WTC11 (cell line): ENCODE measurements around the gene MACROD2. TPM values are rescaled to one million over a fixed set of nuclear protein-coding genes. Genes with fewer than 3 reads are reported as not detected.

Experiments used
- ATAC-seq: fragments of 200-7000 bp; cut with Tn5 transposase; 2 replicates; pipeline ENCODE4 v1.10.0; 2021; ENCODE audit warnings: mild to moderate bottlenecking, moderate library complexity
- CTCF ChIA-PET: fragments of 300-600 bp; sonication (Branson Sonifier 250); formaldehyde crosslinking; loops from one replicate; lab custom pipeline; 2021; ENCODE audit warnings: antibody characterized with exemption; lab: Charles Lee
- POLR2A ChIA-PET: fragments of 350-600 bp; sonication (Branson Sonifier 250); formaldehyde crosslinking; loops from one replicate; lab custom pipeline; 2021; ENCODE audit warnings: antibody characterized with exemption; lab: Charles Lee
- DNase-seq: peaks from one replicate; pipeline ENCODE4 v3.0.0; 2021; ENCODE audit warnings: low spot score
- H3K27ac Mint-ChIP-seq: 2 replicates; pipeline ENCODE4 v1.8.0; 2021; ENCODE audit warnings: mixed read lengths
- H3K27me3 Mint-ChIP-seq: 2 replicates; pipeline ENCODE4 v1.8.0; 2021; ENCODE audit warnings: low read depth, mild to moderate bottlenecking, moderate library complexity, mixed read lengths
- H3K36me3 Mint-ChIP-seq: 2 replicates; pipeline ENCODE4 v1.8.0; 2021; ENCODE audit warnings: mixed read lengths
- H3K4me1 Mint-ChIP-seq: 2 replicates; pipeline ENCODE4 v1.8.0; 2022; ENCODE audit warnings: mixed read lengths
- H3K4me3 Mint-ChIP-seq: 2 replicates; pipeline ENCODE4 v1.8.0; 2021; ENCODE audit warnings: mild to moderate bottlenecking, moderate library complexity, mixed read lengths
- H3K9me3 Mint-ChIP-seq: 2 replicates; pipeline ENCODE4 v1.8.0; 2021; ENCODE audit warnings: mixed read lengths
- JUN ChIP-seq: sonication (generic); formaldehyde crosslinking; IDR thresholded peaks from 2 replicates; pipeline ENCODE4 v1.8.0; 2023; ENCODE audit warnings: mild to moderate bottlenecking, missing genetic modification reagents
- MXD4 ChIP-seq: fragments of 250-450 bp; sonication (Bioruptor Pico); IDR thresholded peaks from 2 replicates; pipeline ENCODE4 v1.8.0; 2021; ENCODE audit warnings: mild to moderate bottlenecking, moderate library complexity, borderline replicate concordance
- NR3C1 ChIP-seq: sonication (generic); formaldehyde crosslinking; conservative IDR thresholded peaks from 2 replicates; pipeline ENCODE4 v1.8.1; 2023; ENCODE audit warnings: low read depth, mild to moderate bottlenecking, missing genetic modification reagents
- TEAD1 ChIP-seq: sonication (generic); formaldehyde crosslinking; IDR thresholded peaks from 2 replicates; pipeline ENCODE4 v1.8.0; 2022; ENCODE audit warnings: mild to moderate bottlenecking, missing genetic modification reagents
- TP53 ChIP-seq: sonication (generic); formaldehyde crosslinking; IDR thresholded peaks from 2 replicates; pipeline ENCODE4 v1.8.1; 2023; ENCODE audit warnings: mild to moderate bottlenecking, missing genetic modification reagents
- ZNF138 ChIP-seq: sonication (generic); formaldehyde crosslinking; conservative IDR thresholded peaks from 2 replicates; pipeline ENCODE4 v1.8.1; 2022; ENCODE audit warnings: mild to moderate bottlenecking, moderate library complexity, missing genetic modification reagents
- ZNF416 ChIP-seq: fragments of 250-450 bp; sonication (Bioruptor Pico); IDR thresholded peaks from 2 replicates; pipeline ENCODE4 v1.9.0; 2021; ENCODE audit warnings: mild to moderate bottlenecking, inconsistent platforms
- ZNF423 ChIP-seq: fragments of 250-450 bp; sonication (Bioruptor Pico); IDR thresholded peaks from 2 replicates; pipeline ENCODE4 v2.1.2; 2022; ENCODE audit warnings: mild to moderate bottlenecking, moderate library complexity
- total RNA-seq: library from RNA; stranded (reverse); gene quantifications from 3 replicates; pipeline ENCODE4 v1.2.3, GENCODE V29; 2021
- TF ChIP-seq, protein P1 (sequence below): sonication (generic); formaldehyde crosslinking; conservative IDR thresholded peaks from 2 replicates; pipeline ENCODE4 v1.8.1; 2023; ENCODE audit warnings: mild to moderate bottlenecking, low read depth, missing genetic modification reagents, moderate library complexity
- TF ChIP-seq, protein P2 (sequence below): fragments of 250-450 bp; sonication (Bioruptor Pico); IDR thresholded peaks from 2 replicates; pipeline ENCODE4 v1.8.0; 2021; ENCODE audit warnings: mild to moderate bottlenecking
- TF ChIP-seq, protein P3 (sequence below): fragments of 250-450 bp; sonication (Bioruptor Pico); conservative IDR thresholded peaks from 2 replicates; pipeline ENCODE4 v1.9.0; 2021; ENCODE audit warnings: mild to moderate bottlenecking
- TF ChIP-seq, protein P4 (sequence below): sonication (generic); formaldehyde crosslinking; IDR thresholded peaks from 2 replicates; pipeline ENCODE4 v1.8.1; 2022; ENCODE audit warnings: low read depth, mild to moderate bottlenecking, moderate library complexity, missing genetic modification reagents, borderline replicate concordance
- TF ChIP-seq, protein P5 (sequence below): sonication (generic); formaldehyde crosslinking; IDR thresholded peaks from 2 replicates; pipeline ENCODE4 v1.8.1; 2022; ENCODE audit warnings: mild to moderate bottlenecking, missing genetic modification reagents, moderate library complexity, borderline replicate concordance
- TF ChIP-seq, protein P6 (sequence below): fragments of 250-450 bp; sonication (Bioruptor Pico); IDR thresholded peaks from 2 replicates; pipeline ENCODE4 v1.9.0; 2021; ENCODE audit warnings: mild to moderate bottlenecking, borderline replicate concordance
- TF ChIP-seq, protein P7 (sequence below): sonication (generic); formaldehyde crosslinking; IDR thresholded peaks from 2 replicates; pipeline ENCODE4 v1.8.1; 2023; ENCODE audit warnings: mild to moderate bottlenecking, missing genetic modification reagents
- TF ChIP-seq, protein P8 (sequence below): sonication (generic); formaldehyde crosslinking; IDR thresholded peaks from 2 replicates; pipeline ENCODE4 v1.8.1; 2023; ENCODE audit warnings: mild to moderate bottlenecking, missing genetic modification reagents, moderate library complexity
- TF ChIP-seq, protein P9 (sequence below): fragments of 250-450 bp; sonication (Bioruptor Pico); IDR thresholded peaks from 2 replicates; pipeline ENCODE4 v1.9.0; 2021; ENCODE audit warnings: mild to moderate bottlenecking

MACROD2 gene
- total RNA-seq, 1 experiment from 2014 or later = 4.1 TPM

DNA sequence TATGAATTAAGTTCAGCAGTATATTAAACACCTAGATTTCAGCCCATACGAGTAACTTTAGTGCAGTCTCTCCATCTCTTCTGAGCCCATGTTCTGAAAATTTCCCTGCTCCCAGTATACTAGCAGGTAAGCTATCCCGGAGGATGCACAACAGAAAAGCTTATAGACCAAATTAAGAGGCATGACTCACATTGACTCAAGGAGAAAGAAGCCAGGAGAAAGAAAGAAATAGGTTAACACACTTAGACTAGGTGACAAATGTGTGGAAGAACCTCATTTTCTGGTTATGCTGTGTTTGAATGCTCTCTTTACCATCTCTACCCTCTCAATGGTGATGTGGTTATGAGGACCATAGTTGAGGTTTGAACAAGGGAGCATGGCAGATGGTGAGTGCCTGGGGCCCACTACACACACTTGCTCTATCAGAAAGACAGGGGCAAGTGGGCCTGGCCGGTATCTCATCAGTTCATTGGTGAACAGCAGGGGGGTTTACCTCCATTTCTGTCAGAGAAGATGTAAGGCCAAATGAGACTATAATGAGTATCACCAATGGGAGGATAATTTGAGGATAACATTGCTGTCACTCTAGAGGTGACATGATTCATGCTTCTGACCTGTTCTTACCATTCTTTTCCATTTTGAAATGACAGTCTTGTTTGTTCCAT, 1244.4 kb downstream of the MACROD2 start:
- Mint-ChIP-seq H3K4me1 (peaks cover 2% of the 10 kb centered on the region; the same call in 1 of the 2 replicates), H3K9me3 (no peaks in the 10 kb centered on the region), H3K27me3 (no peaks in the 10 kb centered on the region), H3K36me3 (no peaks in the 10 kb centered on the region), H3K27ac (no peak overlapping the region), H3K4me3 (no peak overlapping the region)
- CTCF ChIA-PET = no interaction called here
- ATAC-seq (no peak), DNase-seq (no peak)
- POLR2A ChIA-PET = no interaction called here
- TF ChIP-seq, protein P1, sequence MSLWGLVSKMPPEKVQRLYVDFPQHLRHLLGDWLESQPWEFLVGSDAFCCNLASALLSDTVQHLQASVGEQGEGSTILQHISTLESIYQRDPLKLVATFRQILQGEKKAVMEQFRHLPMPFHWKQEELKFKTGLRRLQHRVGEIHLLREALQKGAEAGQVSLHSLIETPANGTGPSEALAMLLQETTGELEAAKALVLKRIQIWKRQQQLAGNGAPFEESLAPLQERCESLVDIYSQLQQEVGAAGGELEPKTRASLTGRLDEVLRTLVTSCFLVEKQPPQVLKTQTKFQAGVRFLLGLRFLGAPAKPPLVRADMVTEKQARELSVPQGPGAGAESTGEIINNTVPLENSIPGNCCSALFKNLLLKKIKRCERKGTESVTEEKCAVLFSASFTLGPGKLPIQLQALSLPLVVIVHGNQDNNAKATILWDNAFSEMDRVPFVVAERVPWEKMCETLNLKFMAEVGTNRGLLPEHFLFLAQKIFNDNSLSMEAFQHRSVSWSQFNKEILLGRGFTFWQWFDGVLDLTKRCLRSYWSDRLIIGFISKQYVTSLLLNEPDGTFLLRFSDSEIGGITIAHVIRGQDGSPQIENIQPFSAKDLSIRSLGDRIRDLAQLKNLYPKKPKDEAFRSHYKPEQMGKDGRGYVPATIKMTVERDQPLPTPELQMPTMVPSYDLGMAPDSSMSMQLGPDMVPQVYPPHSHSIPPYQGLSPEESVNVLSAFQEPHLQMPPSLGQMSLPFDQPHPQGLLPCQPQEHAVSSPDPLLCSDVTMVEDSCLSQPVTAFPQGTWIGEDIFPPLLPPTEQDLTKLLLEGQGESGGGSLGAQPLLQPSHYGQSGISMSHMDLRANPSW (CRISPR knock-in tag) = no peak
- no peak for TF ChIP-seq TP53 (CRISPR knock-in tag)
- no peak for TF ChIP-seq JUN (CRISPR knock-in tag)
- TF ChIP-seq, protein P2, sequence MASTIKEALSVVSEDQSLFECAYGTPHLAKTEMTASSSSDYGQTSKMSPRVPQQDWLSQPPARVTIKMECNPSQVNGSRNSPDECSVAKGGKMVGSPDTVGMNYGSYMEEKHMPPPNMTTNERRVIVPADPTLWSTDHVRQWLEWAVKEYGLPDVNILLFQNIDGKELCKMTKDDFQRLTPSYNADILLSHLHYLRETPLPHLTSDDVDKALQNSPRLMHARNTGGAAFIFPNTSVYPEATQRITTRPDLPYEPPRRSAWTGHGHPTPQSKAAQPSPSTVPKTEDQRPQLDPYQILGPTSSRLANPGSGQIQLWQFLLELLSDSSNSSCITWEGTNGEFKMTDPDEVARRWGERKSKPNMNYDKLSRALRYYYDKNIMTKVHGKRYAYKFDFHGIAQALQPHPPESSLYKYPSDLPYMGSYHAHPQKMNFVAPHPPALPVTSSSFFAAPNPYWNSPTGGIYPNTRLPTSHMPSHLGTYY = no peak
- TF ChIP-seq TEAD1 (CRISPR knock-in tag) = no peak
- TF ChIP-seq ZNF416 (CRISPR knock-in tag) = no peak
- TF ChIP-seq, protein P3, sequence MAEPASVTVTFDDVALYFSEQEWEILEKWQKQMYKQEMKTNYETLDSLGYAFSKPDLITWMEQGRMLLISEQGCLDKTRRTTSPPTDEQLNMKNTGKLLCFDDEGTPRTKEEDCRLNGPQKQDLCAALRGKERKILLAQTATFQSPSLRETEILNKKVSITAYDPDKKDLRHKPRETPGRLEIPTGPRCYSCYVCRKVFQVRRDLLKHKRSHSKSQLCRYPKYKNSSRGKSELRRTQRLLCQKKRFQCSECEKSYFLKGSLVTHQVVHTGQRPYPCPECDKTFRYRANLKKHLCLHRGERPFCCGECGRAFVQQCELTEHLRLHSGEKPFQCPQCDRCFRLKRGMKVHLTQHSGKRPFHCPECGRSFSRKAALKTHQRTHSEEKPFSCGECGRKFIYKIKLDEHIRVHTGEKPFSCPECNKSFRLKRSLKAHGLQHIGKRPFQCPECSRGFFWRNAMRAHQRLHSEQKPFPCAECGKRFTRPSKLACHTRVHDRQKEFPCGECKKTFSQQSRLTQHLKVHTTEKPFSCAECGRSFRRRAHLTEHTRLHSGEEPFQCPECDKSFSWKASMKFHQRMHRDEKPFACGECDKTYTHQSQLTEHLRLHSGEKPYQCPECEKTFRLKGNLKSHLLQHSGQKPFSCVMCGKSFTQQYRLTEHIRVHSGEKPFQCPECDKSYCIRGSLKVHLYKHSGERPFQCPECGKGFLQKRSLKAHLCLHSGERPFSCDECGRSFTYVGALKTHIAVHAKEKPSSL (CRISPR knock-in tag) = no peak
- TF ChIP-seq ZNF423 (CRISPR knock-in tag) = no peak
- TF ChIP-seq, protein P4, sequence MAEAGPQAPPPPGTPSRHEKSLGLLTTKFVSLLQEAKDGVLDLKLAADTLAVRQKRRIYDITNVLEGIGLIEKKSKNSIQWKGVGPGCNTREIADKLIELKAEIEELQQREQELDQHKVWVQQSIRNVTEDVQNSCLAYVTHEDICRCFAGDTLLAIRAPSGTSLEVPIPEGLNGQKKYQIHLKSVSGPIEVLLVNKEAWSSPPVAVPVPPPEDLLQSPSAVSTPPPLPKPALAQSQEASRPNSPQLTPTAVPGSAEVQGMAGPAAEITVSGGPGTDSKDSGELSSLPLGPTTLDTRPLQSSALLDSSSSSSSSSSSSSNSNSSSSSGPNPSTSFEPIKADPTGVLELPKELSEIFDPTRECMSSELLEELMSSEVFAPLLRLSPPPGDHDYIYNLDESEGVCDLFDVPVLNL (CRISPR knock-in tag) = no peak
- TF ChIP-seq, protein P5, sequence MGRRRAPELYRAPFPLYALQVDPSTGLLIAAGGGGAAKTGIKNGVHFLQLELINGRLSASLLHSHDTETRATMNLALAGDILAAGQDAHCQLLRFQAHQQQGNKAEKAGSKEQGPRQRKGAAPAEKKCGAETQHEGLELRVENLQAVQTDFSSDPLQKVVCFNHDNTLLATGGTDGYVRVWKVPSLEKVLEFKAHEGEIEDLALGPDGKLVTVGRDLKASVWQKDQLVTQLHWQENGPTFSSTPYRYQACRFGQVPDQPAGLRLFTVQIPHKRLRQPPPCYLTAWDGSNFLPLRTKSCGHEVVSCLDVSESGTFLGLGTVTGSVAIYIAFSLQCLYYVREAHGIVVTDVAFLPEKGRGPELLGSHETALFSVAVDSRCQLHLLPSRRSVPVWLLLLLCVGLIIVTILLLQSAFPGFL (CRISPR knock-in tag) = no peak

DNA sequence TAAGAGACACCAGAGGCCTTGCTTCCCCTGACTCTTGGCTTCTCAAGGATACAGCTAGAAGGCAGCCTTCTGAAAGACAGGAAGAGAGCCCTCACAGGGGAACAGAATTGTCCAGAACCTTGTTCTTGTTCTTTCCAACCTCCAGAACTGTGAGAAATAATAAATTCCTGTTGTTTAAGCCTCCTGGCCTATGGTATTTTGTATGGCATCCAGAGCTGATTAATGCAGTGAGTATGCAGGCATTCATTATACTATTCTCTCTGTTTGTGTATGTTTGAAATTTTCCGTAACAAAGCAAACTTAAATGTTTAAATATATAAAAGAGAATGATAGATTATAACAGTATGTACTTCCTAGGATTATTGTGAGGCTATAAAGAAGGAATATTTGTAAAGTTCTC, 1245.5 kb downstream of the MACROD2 start:
- Mint-ChIP-seq H3K4me1 (peaks cover 2% of the 10 kb centered on the region; the same call in 1 of the 2 replicates), H3K27ac (no peak overlapping the region), H3K9me3 (no peaks in the 10 kb centered on the region), H3K4me3 (no peak overlapping the region), H3K36me3 (no peaks in the 10 kb centered on the region), H3K27me3 (no peaks in the 10 kb centered on the region)
- ATAC-seq = no peak
- CTCF ChIA-PET = no interaction called here
- no peak for DNase-seq
- POLR2A ChIA-PET = no interaction called here
- TF ChIP-seq, protein P6, sequence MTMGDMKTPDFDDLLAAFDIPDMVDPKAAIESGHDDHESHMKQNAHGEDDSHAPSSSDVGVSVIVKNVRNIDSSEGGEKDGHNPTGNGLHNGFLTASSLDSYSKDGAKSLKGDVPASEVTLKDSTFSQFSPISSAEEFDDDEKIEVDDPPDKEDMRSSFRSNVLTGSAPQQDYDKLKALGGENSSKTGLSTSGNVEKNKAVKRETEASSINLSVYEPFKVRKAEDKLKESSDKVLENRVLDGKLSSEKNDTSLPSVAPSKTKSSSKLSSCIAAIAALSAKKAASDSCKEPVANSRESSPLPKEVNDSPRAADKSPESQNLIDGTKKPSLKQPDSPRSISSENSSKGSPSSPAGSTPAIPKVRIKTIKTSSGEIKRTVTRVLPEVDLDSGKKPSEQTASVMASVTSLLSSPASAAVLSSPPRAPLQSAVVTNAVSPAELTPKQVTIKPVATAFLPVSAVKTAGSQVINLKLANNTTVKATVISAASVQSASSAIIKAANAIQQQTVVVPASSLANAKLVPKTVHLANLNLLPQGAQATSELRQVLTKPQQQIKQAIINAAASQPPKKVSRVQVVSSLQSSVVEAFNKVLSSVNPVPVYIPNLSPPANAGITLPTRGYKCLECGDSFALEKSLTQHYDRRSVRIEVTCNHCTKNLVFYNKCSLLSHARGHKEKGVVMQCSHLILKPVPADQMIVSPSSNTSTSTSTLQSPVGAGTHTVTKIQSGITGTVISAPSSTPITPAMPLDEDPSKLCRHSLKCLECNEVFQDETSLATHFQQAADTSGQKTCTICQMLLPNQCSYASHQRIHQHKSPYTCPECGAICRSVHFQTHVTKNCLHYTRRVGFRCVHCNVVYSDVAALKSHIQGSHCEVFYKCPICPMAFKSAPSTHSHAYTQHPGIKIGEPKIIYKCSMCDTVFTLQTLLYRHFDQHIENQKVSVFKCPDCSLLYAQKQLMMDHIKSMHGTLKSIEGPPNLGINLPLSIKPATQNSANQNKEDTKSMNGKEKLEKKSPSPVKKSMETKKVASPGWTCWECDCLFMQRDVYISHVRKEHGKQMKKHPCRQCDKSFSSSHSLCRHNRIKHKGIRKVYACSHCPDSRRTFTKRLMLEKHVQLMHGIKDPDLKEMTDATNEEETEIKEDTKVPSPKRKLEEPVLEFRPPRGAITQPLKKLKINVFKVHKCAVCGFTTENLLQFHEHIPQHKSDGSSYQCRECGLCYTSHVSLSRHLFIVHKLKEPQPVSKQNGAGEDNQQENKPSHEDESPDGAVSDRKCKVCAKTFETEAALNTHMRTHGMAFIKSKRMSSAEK (CRISPR knock-in tag) = no peak
- TF ChIP-seq, protein P7, sequence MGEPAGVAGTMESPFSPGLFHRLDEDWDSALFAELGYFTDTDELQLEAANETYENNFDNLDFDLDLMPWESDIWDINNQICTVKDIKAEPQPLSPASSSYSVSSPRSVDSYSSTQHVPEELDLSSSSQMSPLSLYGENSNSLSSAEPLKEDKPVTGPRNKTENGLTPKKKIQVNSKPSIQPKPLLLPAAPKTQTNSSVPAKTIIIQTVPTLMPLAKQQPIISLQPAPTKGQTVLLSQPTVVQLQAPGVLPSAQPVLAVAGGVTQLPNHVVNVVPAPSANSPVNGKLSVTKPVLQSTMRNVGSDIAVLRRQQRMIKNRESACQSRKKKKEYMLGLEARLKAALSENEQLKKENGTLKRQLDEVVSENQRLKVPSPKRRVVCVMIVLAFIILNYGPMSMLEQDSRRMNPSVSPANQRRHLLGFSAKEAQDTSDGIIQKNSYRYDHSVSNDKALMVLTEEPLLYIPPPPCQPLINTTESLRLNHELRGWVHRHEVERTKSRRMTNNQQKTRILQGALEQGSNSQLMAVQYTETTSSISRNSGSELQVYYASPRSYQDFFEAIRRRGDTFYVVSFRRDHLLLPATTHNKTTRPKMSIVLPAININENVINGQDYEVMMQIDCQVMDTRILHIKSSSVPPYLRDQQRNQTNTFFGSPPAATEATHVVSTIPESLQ (CRISPR knock-in tag) = no peak
- TF ChIP-seq NR3C1 (CRISPR knock-in tag) (no peak), ZNF138 (CRISPR knock-in tag) (no peak), MXD4 (CRISPR knock-in tag) (no peak)
- TF ChIP-seq, protein P8, sequence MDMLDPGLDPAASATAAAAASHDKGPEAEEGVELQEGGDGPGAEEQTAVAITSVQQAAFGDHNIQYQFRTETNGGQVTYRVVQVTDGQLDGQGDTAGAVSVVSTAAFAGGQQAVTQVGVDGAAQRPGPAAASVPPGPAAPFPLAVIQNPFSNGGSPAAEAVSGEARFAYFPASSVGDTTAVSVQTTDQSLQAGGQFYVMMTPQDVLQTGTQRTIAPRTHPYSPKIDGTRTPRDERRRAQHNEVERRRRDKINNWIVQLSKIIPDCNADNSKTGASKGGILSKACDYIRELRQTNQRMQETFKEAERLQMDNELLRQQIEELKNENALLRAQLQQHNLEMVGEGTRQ = no peak
- TF ChIP-seq, protein P9, sequence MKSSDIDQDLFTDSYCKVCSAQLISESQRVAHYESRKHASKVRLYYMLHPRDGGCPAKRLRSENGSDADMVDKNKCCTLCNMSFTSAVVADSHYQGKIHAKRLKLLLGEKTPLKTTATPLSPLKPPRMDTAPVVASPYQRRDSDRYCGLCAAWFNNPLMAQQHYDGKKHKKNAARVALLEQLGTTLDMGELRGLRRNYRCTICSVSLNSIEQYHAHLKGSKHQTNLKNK (CRISPR knock-in tag) = no peak
